ENCODE results near the gene CCDC89. TPM values are rescaled to one million over a fixed set of nuclear protein-coding genes. Genes with fewer than 3 reads are reported as not detected.
A peak's percentile ranks its signal among the peaks of the same experiment; 100 is the strongest.

Gene CCDC89
- total RNA-seq, 4 donors from 2014 or later: 1.7 to 3.4 (median 1.7) TPM

GRCh38 chr11:85717429-85717828 is 31.4 kb upstream of the CCDC89 start:
- no peak for TF ChIP-seq POLR2A (IDR thresholded peaks at IDR 0.05)
- Histone ChIP-seq H3K9me3 (no peaks in the 10 kb centered on the region), H3K27ac (peak overlapping the region in 1 of 4 donors; percentile 38), H3K4me3 (no peak overlapping the region), H3K36me3 (no peaks in the 10 kb centered on the region), H3K4me1 (no peaks in the 10 kb centered on the region), H3K27me3 (no peaks in the 10 kb centered on the region)
- 79 to 80% methylated on average over 2 of the region's 2 CpGs for WGBS, 2 donors (ENCODE audit: low coverage in 1 of 2)
- ATAC-seq: no peak

GRCh38 chr11:85712953-85713352 is 27.0 kb upstream of the CCDC89 start:
- Histone ChIP-seq H3K27me3 (no peaks in the 10 kb centered on the region), H3K9me3 (no peaks in the 10 kb centered on the region), H3K4me1 (no peaks in the 10 kb centered on the region), H3K4me3 (no peak overlapping the region), H3K36me3 (no peaks in the 10 kb centered on the region), H3K27ac (no peak overlapping the region)
- no peak for ATAC-seq
- TF ChIP-seq CTCF (IDR thresholded peaks at IDR 0.05): no peak
- no peak for TF ChIP-seq POLR2AphosphoS5 (IDR thresholded peaks at IDR 0.05)
- TF ChIP-seq EP300 (IDR thresholded peaks at IDR 0.05): no peak
- TF ChIP-seq POLR2A (IDR thresholded peaks at IDR 0.05): no peak
- 76 to 94% methylated on average over 3 of the region's 3 CpGs for WGBS, 2 donors (ENCODE audit: low coverage in 1 of 2)

GRCh38 chr11:85710917-85711316 is 24.9 kb upstream of the CCDC89 start:
- WGBS, 2 donors (ENCODE audit: low coverage in 1 of 2): 34 to 45% methylated on average over 5 of the region's 5 CpGs

GRCh38 chr11:85709941-85710702 is 24.1 kb upstream of the CCDC89 start:
- 77 to 80% methylated on average over 2 to 4 of the region's 5 CpGs for WGBS, 2 donors (ENCODE audit: low coverage in 1 of 2)

More at GRCh38 chr11:85710917-85711316, 24.9 kb upstream of the CCDC89 start:
- H3K4me3 ChIP-seq: no peak overlapping the region
- H3K27me3 ChIP-seq: no peaks in the 10 kb centered on the region
- TF ChIP-seq CTCF (IDR thresholded peaks at IDR 0.05) (no peak), POLR2AphosphoS5 (IDR thresholded peaks at IDR 0.05) (no peak), EP300 (IDR thresholded peaks at IDR 0.05) (no peak), POLR2A (IDR thresholded peaks at IDR 0.05) (no peak)
- no peak for ATAC-seq
- no peaks in the 10 kb centered on the region for H3K36me3 ChIP-seq
- H3K4me1 ChIP-seq: no peaks in the 10 kb centered on the region
- no peak overlapping the region for H3K27ac ChIP-seq
- no peaks in the 10 kb centered on the region for H3K9me3 ChIP-seq

GRCh38 chr11:85705800-85706199 is 19.8 kb upstream of the CCDC89 start:
- no peak overlapping the region for H3K27ac ChIP-seq
- H3K9me3 ChIP-seq: no peaks in the 10 kb centered on the region
- no peaks in the 10 kb centered on the region for H3K27me3 ChIP-seq
- H3K4me3 ChIP-seq: no peak overlapping the region
- H3K36me3 ChIP-seq: no peaks in the 10 kb centered on the region
- H3K4me1 ChIP-seq: no peaks in the 10 kb centered on the region
- no peak for ATAC-seq
- TF ChIP-seq POLR2AphosphoS5 (IDR thresholded peaks at IDR 0.05): no peak
- no peak for TF ChIP-seq POLR2A (IDR thresholded peaks at IDR 0.05)
- no peak for TF ChIP-seq EP300 (IDR thresholded peaks at IDR 0.05)
- no peak for TF ChIP-seq CTCF (IDR thresholded peaks at IDR 0.05)

More at GRCh38 chr11:85709941-85710702, 24.1 kb upstream of the CCDC89 start:
- H3K4me1 ChIP-seq: no peaks in the 10 kb centered on the region
- TF ChIP-seq CTCF (IDR thresholded peaks at IDR 0.05) (no peak), EP300 (IDR thresholded peaks at IDR 0.05) (no peak), POLR2AphosphoS5 (IDR thresholded peaks at IDR 0.05) (no peak), POLR2A (IDR thresholded peaks at IDR 0.05) (no peak)
- H3K4me3 ChIP-seq: no peak overlapping the region
- no peak for ATAC-seq
- no peaks in the 10 kb centered on the region for H3K9me3 ChIP-seq
- no peaks in the 10 kb centered on the region for H3K36me3 ChIP-seq
- H3K27ac ChIP-seq: no peak overlapping the region
- H3K27me3 ChIP-seq: no peaks in the 10 kb centered on the region
